OCI-LY7 (cell line): ENCODE measurements around the gene HLF.

Source experiments
- CTCF ChIP-seq: fragments of 200-600 bp; sonication (generic); conservative IDR thresholded peaks from 2 replicates; pipeline ENCODE4 v1.5.1; 2014; ENCODE audit warnings: mild to moderate bottlenecking, antibody characterized with exemption, low read length, moderate library complexity, mixed read lengths
- EZH2phosphoT487 ChIP-seq: fragments of 200-600 bp; sonication (generic); IDR thresholded peaks from 2 replicates; pipeline ENCODE4 v1.6.1; 2018; ENCODE audit warnings: low read depth, borderline replicate concordance, mild to moderate bottlenecking, mixed run types, antibody characterized with exemption, low read length, moderate library complexity, mixed read lengths

- TF ChIP-seq CTCF, result no peak
- no peak for TF ChIP-seq EZH2phosphoT487
Measured at GRCh38 chr17:55316499-55316898, 51.7 kb downstream of the HLF start.
